GM12878 (cell line): ENCODE data around the gene COL18A1. TPM values are rescaled to one million over a fixed set of nuclear protein-coding genes. Genes with fewer than 3 reads are reported as not detected.
A peak's percentile ranks its signal among the peaks of the same experiment; 100 is the strongest.

Experiments
- ATAC-seq: fragments of 200-7000 bp; cut with Tn5 transposase; 3 replicates; pipeline ENCODE4 v1.9.1; 2020; ENCODE audit warnings: mild to moderate bottlenecking, moderate library complexity
- BruUV-seq: library from RNA; stranded (reverse); fragments of 400-500 nt; replicated peaks from 2 replicates; lab custom pipeline; 2021; lab: Mats Ljungman, UMichigan
- CTCF ChIA-PET: fragments of 300-600 bp; sonication (Branson Sonifier 250); formaldehyde crosslinking; extraction: SDS; loops from one replicate; lab custom pipeline; 2021; ENCODE audit warnings: inconsistent platforms; lab: Yijun Ruan, JAX
- POLR2A ChIA-PET: fragments of 350-600 bp; formaldehyde crosslinking; extraction: SDS; loops from one replicate; lab custom pipeline; 2021; ENCODE audit warnings: inconsistent platforms; lab: Charles Lee
- RAD21 ChIA-PET: fragments of 300-600 bp; sonication (Branson Sonifier 250); formaldehyde crosslinking; loops from one replicate; lab custom pipeline; 2023; ENCODE audit warnings: antibody characterized with exemption; ENCODE audit not compliant: unreplicated experiment; lab: Charles Lee
- SMC1A ChIA-PET: fragments of 300-600 bp; sonication (Branson Sonifier 250); formaldehyde crosslinking; loops from one replicate; lab custom pipeline; 2023; ENCODE audit not compliant: unreplicated experiment, uncharacterized antibody; lab: Charles Lee
- DNase-seq: peaks from one replicate; pipeline ENCODE4 v3.0.0-alpha.2; 2011; ENCODE audit warnings: low read depth, low spot score
- FAIRE-seq: peaks from 3 replicates; lab custom pipeline; 2011; peaks lifted over from hg19 to GRCh38; lab: Jason Lieb, UNC
- H2AFZ ChIP-seq: 2 replicates; pipeline ENCODE4 v1.6.0; 2011; ENCODE audit warnings: low read depth, low read length, control low read depth; ENCODE audit not compliant: control insufficient read depth
- H3K27ac ChIP-seq: 2 replicates; pipeline ENCODE4 v1.5.1; 2011; ENCODE audit warnings: control low read depth; ENCODE audit not compliant: control insufficient read depth, insufficient read depth
- H3K27me3 ChIP-seq, 2 experiments: replicated peaks in 1 of 2; 2 replicates each; pipeline versions ENCODE4 v1.6.0 to v1.6.1; 2011; ENCODE audit warnings: low read length in 1 of 2; ENCODE audit not compliant: control insufficient read depth in 2 of 2, insufficient read depth in 2 of 2
- H3K36me3 ChIP-seq, 2 experiments: 2 replicates each; pipeline ENCODE4 v1.5.1; 2011; ENCODE audit warnings: low read length in 1 of 2; ENCODE audit not compliant: control insufficient read depth in 2 of 2, insufficient read depth in 2 of 2
- H3K4me1 ChIP-seq: 2 replicates; pipeline ENCODE4 v1.6.1; 2011; ENCODE audit warnings: mild to moderate bottlenecking, low read length, moderate library complexity, mixed read lengths; ENCODE audit not compliant: control insufficient read depth, insufficient read depth
- H3K4me2 ChIP-seq: 2 replicates; pipeline ENCODE4 v1.6.0; 2011; ENCODE audit warnings: control low read depth; ENCODE audit not compliant: control insufficient read depth, insufficient read depth
- H3K4me3 ChIP-seq: fragments of 200-600 bp; sonication (generic); 2 replicates; pipeline ENCODE4 v1.5.1; 2016
- H3K79me2 ChIP-seq: 2 replicates; pipeline ENCODE4 v1.6.0; 2011; ENCODE audit warnings: low read length; ENCODE audit not compliant: control insufficient read depth, insufficient read depth
- H3K9ac ChIP-seq: 2 replicates; pipeline ENCODE4 v1.8.0; 2011; ENCODE audit warnings: low read length, control low read depth, mixed read lengths; ENCODE audit not compliant: control insufficient read depth, insufficient read depth
- H3K9me3 ChIP-seq: replicated peaks from 3 replicates; pipeline ENCODE4 v1.5.1; 2011; ENCODE audit warnings: mild to moderate bottlenecking, low read length; ENCODE audit not compliant: control insufficient read depth, insufficient read depth
- H4K20me1 ChIP-seq: 2 replicates; pipeline ENCODE4 v1.6.0; 2011; ENCODE audit not compliant: control insufficient read depth, insufficient read depth
- CBX3 ChIP-seq: fragments of 200-600 bp; sonication (generic); IDR thresholded peaks from 2 replicates; pipeline ENCODE4 v1.6.1; 2016; ENCODE audit warnings: low read depth, borderline replicate concordance
- IRF4 ChIP-seq: IDR thresholded peaks from 2 replicates; pipeline ENCODE4 v1.6.1; 2011; ENCODE audit warnings: low read depth, low read length
- KLF5 ChIP-seq: fragments of 450-650 bp; IDR thresholded peaks from 2 replicates; pipeline ENCODE4 v1.6.1; 2014; ENCODE audit warnings: mild to moderate bottlenecking; ENCODE audit not compliant: partially characterized antibody
- NFIC ChIP-seq: IDR thresholded peaks from 2 replicates; pipeline ENCODE4 v1.6.1; 2012; ENCODE audit warnings: low read depth, mild to moderate bottlenecking, inconsistent platforms, low read length, moderate library complexity
- NR2C1 ChIP-seq: fragments of 450-650 bp; IDR thresholded peaks from 2 replicates; pipeline ENCODE4 v1.6.1; 2017; ENCODE audit warnings: antibody characterized with exemption, mild to moderate bottlenecking, moderate library complexity
- SMAD5 ChIP-seq: IDR thresholded peaks from 2 replicates; pipeline ENCODE4 v1.6.1; 2016; ENCODE audit warnings: antibody characterized with exemption, low read depth
- SPI1 ChIP-seq: IDR thresholded peaks from 2 replicates; pipeline ENCODE4 v1.6.1; 2011; ENCODE audit warnings: low read depth, mild to moderate bottlenecking, low read length, moderate library complexity, borderline replicate concordance; ENCODE audit not compliant: insufficient read depth
- TCF12 ChIP-seq: IDR thresholded peaks from 2 replicates; pipeline ENCODE4 v1.6.1; 2011; ENCODE audit warnings: low read depth, mild to moderate bottlenecking, low read length
- ZNF217 ChIP-seq: fragments of 450-650 bp; IDR thresholded peaks from 2 replicates; pipeline ENCODE4 v1.6.1; 2017; ENCODE audit warnings: antibody characterized with exemption, mild to moderate bottlenecking
- ZNF384 ChIP-seq: IDR thresholded peaks from 2 replicates; pipeline ENCODE4 v1.6.1; 2012; ENCODE audit warnings: low read depth, mild to moderate bottlenecking, low read length, improper control_type of control experiment, borderline replicate concordance
- WGBS: methylation state at CpG from one replicate; pipeline ENCODE4 v1.1.6; 2016; ENCODE audit warnings: low lambda C conversion rate; ENCODE audit not compliant: insufficient replicate concordance, insufficient coverage; ENCODE audit errors: missing lambda C conversion rate; 5-methylcytosine and 5-hydroxymethylcytosine counted together
- in situ Hi-C: fragments of 300-500 bp; cut with MboI; formaldehyde crosslinking; loops from 9 replicates; pipeline ENCODE4 v1.14.3; 2018; ENCODE audit warnings: mixed read lengths
- intact Hi-C: fragments of 100-400 bp; cut with micrococcal nuclease; formaldehyde crosslinking; loops from one replicate; pipeline ENCODE4 v1.14.2; 2022; ENCODE audit not compliant: unreplicated experiment
- polyA plus RNA-seq, 11 experiments: library from polyadenylated mRNA; depleted of rRNA in 4 of 11; unstranded in 6 of 11; stranded (reverse) in 5 of 11; fragments of >200 nt; fragmentation: Nextera tagmentation in 4 of 11; fragmentation: Illumina TruSeq in 1 of 11; extraction: Ambion mirVana in 4 of 11; extraction: Trizol in 1 of 11; gene quantifications; 1 replicate in 1 of 11; 2 replicates in 10 of 11; pipeline versions ENCODE4 v1.2.1 to v1.2.3, GENCODE V29; 2011 to 2016; ENCODE audit warnings: inconsistent platforms in 2 of 11, missing spikeins in 2 of 11, low read depth in 1 of 11
- total RNA-seq, 4 experiments: library from RNA; depleted of rRNA in 3 of 4; stranded (reverse); fragments of >200 nt in 3 of 4; fragmentation: Illumina TruSeq in 1 of 4; extraction: Trizol in 1 of 4; gene quantifications; 2 replicates each; pipeline versions ENCODE4 v1.2.1 to v1.2.3, GENCODE V29; 2013 to 2021
- TF ChIP-seq, protein P1 (sequence below): IDR thresholded peaks from 2 replicates; pipeline ENCODE4 v1.6.1; 2012; ENCODE audit warnings: improper control_type of control experiment, low read depth, low read length; ENCODE audit not compliant: insufficient replicate concordance

COL18A1 gene
- total and polyA plus RNA-seq, 10 of the 15 experiments (the other 5 are each of a cell fraction or from before 2014, with no cell fraction given), result under 0.01 to 0.49 (median 0.09) TPM; not detected in 3

DNA sequence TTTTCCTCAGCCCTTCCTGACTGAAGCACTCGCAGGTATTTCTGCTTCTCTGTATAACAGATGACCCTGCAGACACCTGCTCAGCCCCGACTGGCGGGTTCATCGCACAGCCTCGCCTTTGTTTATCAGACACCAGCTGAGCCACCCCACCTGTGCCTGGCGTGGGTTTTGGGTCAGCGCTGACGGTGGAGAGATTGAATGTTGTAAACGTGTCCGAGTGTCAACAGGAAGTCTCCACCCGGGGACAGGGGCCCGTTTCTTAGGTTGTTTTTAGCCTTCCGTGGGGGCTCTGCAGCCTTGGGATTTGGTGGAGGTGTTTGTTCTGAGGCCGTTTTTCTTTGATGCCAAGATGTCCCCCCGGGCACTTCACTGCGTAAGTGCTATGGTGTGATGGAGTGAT lies 60.1 kb downstream of the COL18A1 start:
- Histone ChIP-seq H3K79me2 (no peaks in the 10 kb centered on the region), H2AFZ (no peak overlapping the region), H3K4me3 (no peak overlapping the region), H3K9ac (no peak overlapping the region), H3K36me3 (no peaks in the 10 kb centered on the region), H3K4me2 (no peak overlapping the region), H3K4me1 (no peaks in the 10 kb centered on the region), H3K27me3 (no peaks in the 10 kb centered on the region), H3K9me3 (no peaks in the 10 kb centered on the region; the same call in 2 of the 3 replicates), H3K27ac (no peak overlapping the region), H4K20me1 (no peaks in the 10 kb centered on the region)
- FAIRE-seq (no peak), DNase-seq (no peak), ATAC-seq (peak; percentile 54)
- ChIA-PET SMC1A (no interaction called here), POLR2A (no interaction called here), CTCF (interaction anchor here (0.8 kb wide), 1 partner anchor 12 kb away, joined by 3 read pairs; no protein-coding TSS in a partner anchor), RAD21 (no interaction called here)
- BruUV-seq, result no TSS peak
- 4% methylated on average over 16 of the region's 16 CpGs for WGBS
- intact Hi-C loops (no loop called here), in situ Hi-C loops (loop anchor here (25.0 kb wide), 1 partner anchor 347 kb away; no protein-coding TSS in a partner anchor)
- no peak for TF ChIP-seq ZNF384
- peak; percentile 26; the same call in 1 of the 2 replicates for TF ChIP-seq TCF12

DNA sequence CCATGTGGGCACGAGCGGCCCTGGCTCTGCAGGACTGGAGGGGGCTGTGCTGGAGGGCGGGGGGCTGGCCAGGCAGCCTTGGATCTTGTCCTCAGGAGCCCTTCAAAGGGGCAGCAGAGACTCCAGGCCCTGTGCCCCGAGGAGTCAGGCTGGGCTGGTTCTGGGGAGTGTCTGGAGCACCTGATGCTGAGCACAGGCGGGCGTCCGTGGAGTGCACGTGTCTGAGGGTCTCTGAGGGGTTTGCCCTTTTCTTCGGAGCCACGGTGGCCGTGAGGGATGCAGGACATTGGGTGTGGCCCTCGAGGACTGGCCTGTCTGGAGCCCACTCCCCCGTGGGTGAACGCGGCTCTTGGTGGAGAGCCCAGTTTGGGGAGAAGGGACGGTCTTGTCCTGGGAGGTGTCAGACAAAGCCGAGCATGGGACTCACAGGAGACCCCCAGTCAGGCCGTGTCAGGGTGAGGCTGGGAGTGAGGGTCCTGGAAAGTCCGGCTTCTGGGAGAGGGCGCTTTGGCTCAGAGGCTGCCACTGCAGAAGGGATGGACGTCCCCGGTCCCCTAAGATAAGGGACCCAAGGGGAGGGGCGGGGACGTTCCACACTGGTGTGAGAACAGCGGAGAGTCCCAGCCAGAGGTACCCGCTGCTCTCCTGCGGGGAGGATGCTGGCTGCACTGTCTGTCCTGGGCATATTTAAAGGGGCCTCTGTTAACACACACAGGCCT lies 60.8 kb downstream of the COL18A1 start:
- no peaks in the 10 kb centered on the region for H4K20me1 ChIP-seq
- ChIA-PET POLR2A (no interaction called here), CTCF (interaction anchor here (0.8 kb wide), 1 partner anchor 12 kb away, joined by 3 read pairs; no protein-coding TSS in a partner anchor), SMC1A (no interaction called here), RAD21 (no interaction called here)
- no peak overlapping the region for H3K4me2 ChIP-seq
- H2AFZ ChIP-seq, result no peak overlapping the region
- no peaks in the 10 kb centered on the region; the same call in 2 of the 3 replicates for H3K9me3 ChIP-seq
- BruUV-seq, result TSS peak; percentile 89
- no peaks in the 10 kb centered on the region for H3K4me1 ChIP-seq
- no peak for DNase-seq
- H3K79me2 ChIP-seq, result no peaks in the 10 kb centered on the region
- FAIRE-seq, result no peak
- no peaks in the 10 kb centered on the region for H3K36me3 ChIP-seq
- intact Hi-C loops, result no loop called here
- no peak overlapping the region for H3K4me3 ChIP-seq
- H3K9ac ChIP-seq, result no peak overlapping the region
- ATAC-seq, result no peak
- no peak overlapping the region for H3K27ac ChIP-seq
- 43% methylated on average over 24 of the region's 27 CpGs for WGBS
- no peaks in the 10 kb centered on the region for H3K27me3 ChIP-seq
- in situ Hi-C loops, result loop anchor here (25.0 kb wide), 1 partner anchor 347 kb away; no protein-coding TSS in a partner anchor
- no peak for TF ChIP-seq CBX3
- no peak for TF ChIP-seq SMAD5
- no peak for TF ChIP-seq NR2C1
- no peak for TF ChIP-seq NFIC
- no peak for TF ChIP-seq IRF4
- no peak for TF ChIP-seq ZNF217
- no peak for TF ChIP-seq KLF5
- no peak for TF ChIP-seq SPI1
- TF ChIP-seq, protein P1, sequence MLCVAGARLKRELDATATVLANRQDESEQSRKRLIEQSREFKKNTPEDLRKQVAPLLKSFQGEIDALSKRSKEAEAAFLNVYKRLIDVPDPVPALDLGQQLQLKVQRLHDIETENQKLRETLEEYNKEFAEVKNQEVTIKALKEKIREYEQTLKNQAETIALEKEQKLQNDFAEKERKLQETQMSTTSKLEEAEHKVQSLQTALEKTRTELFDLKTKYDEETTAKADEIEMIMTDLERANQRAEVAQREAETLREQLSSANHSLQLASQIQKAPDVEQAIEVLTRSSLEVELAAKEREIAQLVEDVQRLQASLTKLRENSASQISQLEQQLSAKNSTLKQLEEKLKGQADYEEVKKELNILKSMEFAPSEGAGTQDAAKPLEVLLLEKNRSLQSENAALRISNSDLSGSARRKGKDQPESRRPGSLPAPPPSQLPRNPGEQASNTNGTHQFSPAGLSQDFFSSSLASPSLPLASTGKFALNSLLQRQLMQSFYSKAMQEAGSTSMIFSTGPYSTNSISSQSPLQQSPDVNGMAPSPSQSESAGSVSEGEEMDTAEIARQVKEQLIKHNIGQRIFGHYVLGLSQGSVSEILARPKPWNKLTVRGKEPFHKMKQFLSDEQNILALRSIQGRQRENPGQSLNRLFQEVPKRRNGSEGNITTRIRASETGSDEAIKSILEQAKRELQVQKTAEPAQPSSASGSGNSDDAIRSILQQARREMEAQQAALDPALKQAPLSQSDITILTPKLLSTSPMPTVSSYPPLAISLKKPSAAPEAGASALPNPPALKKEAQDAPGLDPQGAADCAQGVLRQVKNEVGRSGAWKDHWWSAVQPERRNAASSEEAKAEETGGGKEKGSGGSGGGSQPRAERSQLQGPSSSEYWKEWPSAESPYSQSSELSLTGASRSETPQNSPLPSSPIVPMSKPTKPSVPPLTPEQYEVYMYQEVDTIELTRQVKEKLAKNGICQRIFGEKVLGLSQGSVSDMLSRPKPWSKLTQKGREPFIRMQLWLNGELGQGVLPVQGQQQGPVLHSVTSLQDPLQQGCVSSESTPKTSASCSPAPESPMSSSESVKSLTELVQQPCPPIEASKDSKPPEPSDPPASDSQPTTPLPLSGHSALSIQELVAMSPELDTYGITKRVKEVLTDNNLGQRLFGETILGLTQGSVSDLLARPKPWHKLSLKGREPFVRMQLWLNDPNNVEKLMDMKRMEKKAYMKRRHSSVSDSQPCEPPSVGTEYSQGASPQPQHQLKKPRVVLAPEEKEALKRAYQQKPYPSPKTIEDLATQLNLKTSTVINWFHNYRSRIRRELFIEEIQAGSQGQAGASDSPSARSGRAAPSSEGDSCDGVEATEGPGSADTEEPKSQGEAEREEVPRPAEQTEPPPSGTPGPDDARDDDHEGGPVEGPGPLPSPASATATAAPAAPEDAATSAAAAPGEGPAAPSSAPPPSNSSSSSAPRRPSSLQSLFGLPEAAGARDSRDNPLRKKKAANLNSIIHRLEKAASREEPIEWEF, result no peak
